GM23248 (cell line): ENCODE measurements around the gene KCNH5. TPM values are rescaled to one million over a fixed set of nuclear protein-coding genes. Genes with fewer than 3 reads are reported as not detected.

Source experiments
- DNase-seq: peaks from one replicate; pipeline ENCODE4 v3.0.0-alpha.2; 2015
- H2AFZ ChIP-seq: fragments of 200-600 bp; sonication (generic); 2 replicates; pipeline ENCODE4 v1.6.1; 2016; ENCODE audit warnings: antibody characterized with exemption
- H3F3A ChIP-seq: fragments of 200-600 bp; sonication (generic); 2 replicates; pipeline ENCODE4 v1.6.1; 2016; ENCODE audit warnings: mild to moderate bottlenecking, antibody characterized with exemption, mixed run types; ENCODE audit not compliant: insufficient read depth
- H3K27ac ChIP-seq: fragments of 200-600 bp; sonication (generic); 2 replicates; pipeline ENCODE4 v1.5.1; 2016; ENCODE audit warnings: mild to moderate bottlenecking
- H3K27me3 ChIP-seq: fragments of 200-600 bp; sonication (generic); replicated peaks from 2 replicates; pipeline ENCODE4 v1.6.1; 2016; ENCODE audit warnings: mild to moderate bottlenecking; ENCODE audit not compliant: insufficient read depth
- H3K36me3 ChIP-seq: fragments of 200-600 bp; sonication (generic); 2 replicates; pipeline ENCODE4 v1.6.1; 2016; ENCODE audit warnings: low read depth, mild to moderate bottlenecking
- H3K4me1 ChIP-seq: fragments of 200-600 bp; sonication (generic); 2 replicates; pipeline ENCODE4 v1.6.1; 2016; ENCODE audit warnings: mild to moderate bottlenecking; ENCODE audit not compliant: insufficient read depth
- H3K4me2 ChIP-seq: fragments of 200-600 bp; sonication (generic); one replicate; pipeline ENCODE4 v1.6.1; 2016; ENCODE audit warnings: mild to moderate bottlenecking; ENCODE audit not compliant: unreplicated experiment
- H3K4me3 ChIP-seq: fragments of 200-600 bp; sonication (generic); 2 replicates; pipeline ENCODE4 v1.5.1; 2016; ENCODE audit warnings: mild to moderate bottlenecking
- H3K79me2 ChIP-seq: fragments of 200-600 bp; sonication (generic); 2 replicates; pipeline ENCODE4 v1.6.1; 2016; ENCODE audit warnings: mild to moderate bottlenecking; ENCODE audit not compliant: insufficient read depth
- H3K9ac ChIP-seq: fragments of 200-600 bp; sonication (generic); 2 replicates; pipeline ENCODE4 v1.6.1; 2016; ENCODE audit warnings: mild to moderate bottlenecking
- H3K9me2 ChIP-seq: fragments of 200-600 bp; sonication (generic); 2 replicates; pipeline ENCODE4 v1.6.1; 2016; ENCODE audit warnings: mixed run types, mild to moderate bottlenecking, moderate library complexity; ENCODE audit not compliant: insufficient read depth
- H3K9me3 ChIP-seq: fragments of 200-600 bp; sonication (generic); one replicate; pipeline ENCODE4 v1.6.1; 2017; ENCODE audit warnings: low read depth
- H4K20me1 ChIP-seq: fragments of 200-600 bp; sonication (generic); 2 replicates; pipeline ENCODE4 v1.6.0; 2016; ENCODE audit not compliant: insufficient read depth
- EZH2 ChIP-seq: fragments of 200-600 bp; sonication (generic); IDR thresholded peaks from 2 replicates; pipeline ENCODE4 v1.6.1; 2018; ENCODE audit warnings: antibody characterized with exemption, mild to moderate bottlenecking; ENCODE audit not compliant: insufficient read depth, poor library complexity, severe bottlenecking
- EZH2phosphoT487 ChIP-seq: fragments of 200-600 bp; sonication (generic); IDR thresholded peaks from 2 replicates; pipeline ENCODE4 v1.6.1; 2018; ENCODE audit warnings: antibody characterized with exemption, moderate library complexity, mild to moderate bottlenecking, low read depth; ENCODE audit not compliant: insufficient read depth
- WGBS, 2 experiments: methylation state at CpG; one replicate each; pipeline ENCODE4 v1.1.6; 2015 to 2017; ENCODE audit warnings: low lambda C conversion rate in 2 of 2, low coverage in 1 of 2; ENCODE audit errors: missing lambda C conversion rate in 2 of 2; 5-methylcytosine and 5-hydroxymethylcytosine counted together
- in situ Hi-C: fragments of 300-500 bp; cut with MboI; formaldehyde crosslinking; loops from 2 replicates; pipeline ENCODE4 v1.15.0; 2020
- polyA plus RNA-seq: library from polyadenylated mRNA; unstranded; fragments of >200 nt; fragmentation: Nextera tagmentation; extraction: Ambion mirVana; gene quantifications from 2 replicates; pipeline ENCODE4 v1.2.1, GENCODE V29; 2016
- total RNA-seq: library from RNA; depleted of rRNA; stranded (reverse); fragments of >200 nt; shearing (Covaris generic); gene quantifications from 2 replicates; pipeline ENCODE4 v1.2.3, GENCODE V29; 2014

KCNH5 gene
- total and polyA plus RNA-seq, 2 experiments from 2014 or later = not detected

GRCh38 chr14:62778310-62778709 lies 266.9 kb downstream of the KCNH5 start:
- H3K9me2 ChIP-seq = no peaks in the 10 kb centered on the region
- H3K4me1 ChIP-seq = no peaks in the 10 kb centered on the region
- no peaks in the 10 kb centered on the region for H3K79me2 ChIP-seq
- WGBS, 2 experiments = 16 to 19% methylated on average over 2 of the region's 2 CpGs
- no peaks in the 10 kb centered on the region for H3F3A ChIP-seq
- in situ Hi-C loops = no loop called here
- H3K4me3 ChIP-seq = no peak overlapping the region
- no peak overlapping the region for H3K9ac ChIP-seq
- DNase-seq = no peak
- no peak overlapping the region for H3K4me2 ChIP-seq
- H3K27ac ChIP-seq = no peak overlapping the region
- H4K20me1 ChIP-seq = no peaks in the 10 kb centered on the region
- H2AFZ ChIP-seq = no peak overlapping the region
- no peak for TF ChIP-seq EZH2phosphoT487
- no peak for TF ChIP-seq EZH2
- no peaks in the 10 kb centered on the region for H3K36me3 ChIP-seq
- H3K27me3 ChIP-seq = no peaks in the 10 kb centered on the region
- no peaks in the 10 kb centered on the region for H3K9me3 ChIP-seq

- 1 to 8% methylated on average over 2 of the region's 2 CpGs for WGBS, 2 experiments
- Histone ChIP-seq H4K20me1 (no peaks in the 10 kb centered on the region), H3F3A (no peaks in the 10 kb centered on the region), H3K36me3 (no peaks in the 10 kb centered on the region), H3K27me3 (no peaks in the 10 kb centered on the region), H3K79me2 (no peaks in the 10 kb centered on the region), H3K4me1 (no peaks in the 10 kb centered on the region), H3K9me2 (no peaks in the 10 kb centered on the region), H3K9me3 (no peaks in the 10 kb centered on the region), H2AFZ (no peak overlapping the region), H3K4me3 (no peak overlapping the region), H3K9ac (no peak overlapping the region), H3K4me2 (no peak overlapping the region), H3K27ac (no peak overlapping the region)
- TF ChIP-seq EZH2phosphoT487 (no peak), EZH2 (no peak)
- no peak for DNase-seq
- in situ Hi-C loops = no loop called here
Measured at GRCh38 chr14:62777510-62777909, 267.7 kb downstream of the KCNH5 start.

GRCh38 chr14:62776300-62776699 lies 269.0 kb downstream of the KCNH5 start:
- Histone ChIP-seq H3K4me3 (no peak overlapping the region), H3K27ac (no peak overlapping the region), H3K36me3 (no peaks in the 10 kb centered on the region), H3K9ac (no peak overlapping the region), H4K20me1 (no peaks in the 10 kb centered on the region), H3F3A (no peaks in the 10 kb centered on the region), H3K27me3 (no peaks in the 10 kb centered on the region), H3K79me2 (no peaks in the 10 kb centered on the region), H3K4me1 (no peaks in the 10 kb centered on the region), H3K4me2 (no peak overlapping the region), H3K9me2 (no peaks in the 10 kb centered on the region), H2AFZ (no peak overlapping the region), H3K9me3 (no peaks in the 10 kb centered on the region)
- 3 to 4% methylated on average over 1 of the region's 1 CpG for WGBS, 2 experiments
- in situ Hi-C loops = no loop called here
- no peak for DNase-seq
- TF ChIP-seq EZH2phosphoT487 (no peak), EZH2 (no peak)

GRCh38 chr14:62768753-62769152 lies 276.5 kb downstream of the KCNH5 start:
- Histone ChIP-seq H3F3A (no peaks in the 10 kb centered on the region), H4K20me1 (no peaks in the 10 kb centered on the region), H3K79me2 (no peaks in the 10 kb centered on the region), H3K4me2 (no peak overlapping the region), H3K9ac (no peak overlapping the region), H3K4me1 (no peaks in the 10 kb centered on the region), H3K27me3 (no peaks in the 10 kb centered on the region), H3K27ac (no peak overlapping the region), H3K9me3 (no peaks in the 10 kb centered on the region), H3K9me2 (no peaks in the 10 kb centered on the region), H3K4me3 (no peak overlapping the region), H3K36me3 (no peaks in the 10 kb centered on the region), H2AFZ (no peak overlapping the region)
- TF ChIP-seq EZH2phosphoT487 = no peak
- in situ Hi-C loops = no loop called here
- no peak for DNase-seq
- 20 to 28% methylated on average over 2 of the region's 2 CpGs for whole genome bisulfite sequencing, 2 experiments

- Histone ChIP-seq H4K20me1 (no peaks in the 10 kb centered on the region), H3K27ac (no peak overlapping the region), H3K79me2 (no peaks in the 10 kb centered on the region), H3K9ac (no peak overlapping the region), H3K36me3 (no peaks in the 10 kb centered on the region), H3K27me3 (no peaks in the 10 kb centered on the region), H3K4me1 (no peaks in the 10 kb centered on the region), H3F3A (no peaks in the 10 kb centered on the region), H3K4me3 (no peak overlapping the region), H3K9me3 (no peaks in the 10 kb centered on the region), H2AFZ (no peak overlapping the region), H3K9me2 (no peaks in the 10 kb centered on the region), H3K4me2 (no peak overlapping the region)
- no peak for DNase-seq
- no peak for TF ChIP-seq EZH2phosphoT487
- no peak for TF ChIP-seq EZH2
- in situ Hi-C loops = no loop called here
Measured at GRCh38 chr14:62763951-62764350, 281.3 kb downstream of the KCNH5 start.
